Measurements from ENCODE around the gene MPHOSPH9. TPM values are rescaled to one million over a fixed set of nuclear protein-coding genes. Genes with fewer than 3 reads are reported as not detected.

Gene MPHOSPH9
- total RNA-seq, 4 donors from 2014 or later: 3.5 to 16.8 (median 9.8) TPM

DNA sequence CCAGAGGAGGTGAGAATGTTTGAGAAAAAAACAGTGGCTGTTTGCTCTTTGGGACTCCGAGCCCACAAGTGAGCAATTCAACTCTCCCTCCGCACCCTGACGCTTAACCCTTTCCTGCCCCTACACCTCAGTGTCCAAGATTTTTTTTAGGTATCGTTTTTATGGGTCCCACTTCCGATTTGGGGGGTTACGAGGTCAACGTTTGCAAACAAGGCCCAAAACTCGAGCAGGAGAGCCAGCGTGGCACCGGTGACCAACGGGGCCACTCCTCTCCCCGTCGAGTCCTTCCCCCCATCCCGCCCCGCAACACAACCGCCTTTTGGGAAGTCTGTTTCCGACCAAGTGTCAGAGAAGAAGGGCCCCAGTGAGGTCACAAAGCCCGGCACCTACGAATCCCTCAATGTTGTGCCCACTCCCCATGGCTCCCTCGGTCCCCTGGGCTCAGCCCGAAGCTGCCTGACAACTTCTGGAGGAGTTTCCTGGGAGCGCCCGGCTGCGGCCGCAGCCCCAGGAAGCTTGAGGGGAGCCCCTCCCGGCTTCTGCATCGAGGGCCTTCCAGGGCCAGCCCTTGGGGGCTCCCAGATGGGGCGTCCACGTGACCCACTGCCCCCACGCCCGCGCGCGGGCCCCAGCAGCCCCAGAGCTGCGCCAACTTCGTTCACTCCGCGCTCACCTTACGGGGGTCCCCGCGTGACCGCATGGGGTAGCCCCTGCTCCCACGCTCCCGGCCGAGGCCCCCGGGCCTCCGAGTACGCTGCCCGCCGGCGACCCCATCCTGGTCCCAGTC lies 37.5 kb upstream of the MPHOSPH9 start:
- intact Hi-C loops (cut with DNase I; ENCODE audit: low total_unique reads): no loop called here
- 0 to 1% methylated on average over 19 to 24 of the region's 51 CpGs for WGBS, 2 donors
- TF ChIP-seq, protein P1, sequence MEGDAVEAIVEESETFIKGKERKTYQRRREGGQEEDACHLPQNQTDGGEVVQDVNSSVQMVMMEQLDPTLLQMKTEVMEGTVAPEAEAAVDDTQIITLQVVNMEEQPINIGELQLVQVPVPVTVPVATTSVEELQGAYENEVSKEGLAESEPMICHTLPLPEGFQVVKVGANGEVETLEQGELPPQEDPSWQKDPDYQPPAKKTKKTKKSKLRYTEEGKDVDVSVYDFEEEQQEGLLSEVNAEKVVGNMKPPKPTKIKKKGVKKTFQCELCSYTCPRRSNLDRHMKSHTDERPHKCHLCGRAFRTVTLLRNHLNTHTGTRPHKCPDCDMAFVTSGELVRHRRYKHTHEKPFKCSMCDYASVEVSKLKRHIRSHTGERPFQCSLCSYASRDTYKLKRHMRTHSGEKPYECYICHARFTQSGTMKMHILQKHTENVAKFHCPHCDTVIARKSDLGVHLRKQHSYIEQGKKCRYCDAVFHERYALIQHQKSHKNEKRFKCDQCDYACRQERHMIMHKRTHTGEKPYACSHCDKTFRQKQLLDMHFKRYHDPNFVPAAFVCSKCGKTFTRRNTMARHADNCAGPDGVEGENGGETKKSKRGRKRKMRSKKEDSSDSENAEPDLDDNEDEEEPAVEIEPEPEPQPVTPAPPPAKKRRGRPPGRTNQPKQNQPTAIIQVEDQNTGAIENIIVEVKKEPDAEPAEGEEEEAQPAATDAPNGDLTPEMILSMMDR (IDR thresholded peaks at IDR 0.05): no peak
- no peak for TF ChIP-seq POLR2A (IDR thresholded peaks at IDR 0.05)
- DNase-seq (ENCODE audit: low spot score in 2 of 2): peak in 1 of 2 donors; percentile 86
- peak overlapping the region; percentile 45 for H3K4me3 ChIP-seq (ENCODE audit: low read depth, poor library complexity, severe bottlenecking)

- DNase-seq (ENCODE audit: low spot score in 2 of 2): no peak
- intact Hi-C loops (cut with DNase I; ENCODE audit: low total_unique reads): no loop called here
- peak overlapping the region; percentile 45 for H3K4me3 ChIP-seq (ENCODE audit: low read depth, poor library complexity, severe bottlenecking)
- TF ChIP-seq, protein P1 (IDR thresholded peaks at IDR 0.05): no peak
- WGBS, 2 donors: 0% methylated on average over 3 of the region's 7 CpGs
Observed at GRCh38 chr12:123269896-123270213, 36.9 kb upstream of the MPHOSPH9 start.

GRCh38 chr12:123269395-123269892 lies 36.5 kb upstream of the MPHOSPH9 start:
- H3K4me3 ChIP-seq (ENCODE audit: low read depth, poor library complexity, severe bottlenecking): no peak overlapping the region
- intact Hi-C loops (cut with DNase I; ENCODE audit: low total_unique reads): no loop called here
- 9 to 12% methylated on average over 17 to 20 of the region's 32 CpGs for WGBS, 2 donors
- no peak for TF ChIP-seq POLR2A (IDR thresholded peaks at IDR 0.05)
- TF ChIP-seq, protein P1 (IDR thresholded peaks at IDR 0.05): no peak
- DNase-seq (ENCODE audit: low spot score in 2 of 2): peak in 1 of 2 donors; percentile 93

- intact Hi-C loops (cut with DNase I; ENCODE audit: low total_unique reads): no loop called here
- WGBS, 2 donors: 68 to 71% methylated on average over 13 of the region's 13 CpGs
- no peak overlapping the region for H3K4me3 ChIP-seq (ENCODE audit: low read depth, poor library complexity, severe bottlenecking)
- DNase-seq (ENCODE audit: low spot score in 2 of 2): no peak
- TF ChIP-seq, protein P1 (IDR thresholded peaks at IDR 0.05): no peak
- no peak for TF ChIP-seq POLR2A (IDR thresholded peaks at IDR 0.05)
Observed at GRCh38 chr12:123268850-123269249, 35.9 kb upstream of the MPHOSPH9 start.

DNA sequence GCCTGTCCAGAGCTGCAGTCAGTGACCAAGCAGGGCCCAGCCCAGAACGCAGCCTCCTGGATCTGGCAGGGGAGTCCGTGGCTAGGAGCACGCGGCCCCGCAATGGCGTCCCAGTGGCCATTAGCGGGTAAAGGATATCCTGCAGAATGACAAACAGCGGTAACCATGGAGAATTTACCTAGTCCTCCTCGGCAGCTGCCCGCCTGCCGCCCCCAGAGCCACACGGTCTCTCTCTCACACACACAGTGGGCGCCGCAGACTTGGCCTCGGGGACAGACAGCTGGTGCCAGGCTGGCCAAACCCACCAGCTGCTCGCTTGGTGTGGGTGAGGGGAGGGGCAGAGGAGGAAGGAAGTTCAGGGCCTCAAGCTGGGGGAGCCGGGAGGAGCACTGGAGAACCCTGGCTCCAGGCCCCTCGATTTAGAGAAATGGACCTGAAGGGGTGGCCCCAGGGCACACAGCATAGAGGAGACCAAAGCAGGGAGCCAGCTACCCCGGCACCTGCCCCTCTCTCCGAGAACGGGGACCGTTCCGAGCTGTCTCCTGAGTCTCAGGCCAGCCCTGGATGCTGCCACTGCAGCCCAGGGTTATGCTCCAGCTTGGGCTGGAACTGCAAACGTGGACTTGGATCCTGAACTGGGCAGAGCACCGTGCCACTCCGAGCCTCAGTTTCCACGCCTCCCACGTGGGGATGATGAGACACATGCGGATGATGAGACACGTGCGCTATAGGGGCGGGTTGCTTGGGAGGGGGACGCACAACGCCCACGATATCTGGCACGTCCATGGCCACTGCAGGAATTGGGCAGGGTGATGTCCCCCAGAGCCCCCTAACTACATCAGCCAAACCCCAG lies 35.3 kb upstream of the MPHOSPH9 start:
- DNase-seq (ENCODE audit: low spot score in 2 of 2): no peak
- no peak for TF ChIP-seq POLR2A (IDR thresholded peaks at IDR 0.05)
- TF ChIP-seq, protein P1 (IDR thresholded peaks at IDR 0.05): no peak
- intact Hi-C loops (cut with DNase I; ENCODE audit: low total_unique reads): no loop called here
- WGBS, 2 donors: 37 to 58% methylated on average over 5 to 26 of the region's 36 CpGs
- H3K4me3 ChIP-seq (ENCODE audit: low read depth, poor library complexity, severe bottlenecking): no peak overlapping the region

All from lower leg skin (tissue), 4 donors.